CD4-positive, alpha-beta T cell (primary cell): ENCODE data around the gene CEP97. TPM values are rescaled to one million over a fixed set of nuclear protein-coding genes. Genes with fewer than 3 reads are reported as not detected.

Experiments used
- ATAC-seq: fragments of 200-7000 bp; cut with Tn5 transposase; one replicate; pipeline ENCODE4 v1.10.0; 2022; ENCODE audit warnings: mild to moderate bottlenecking; ENCODE audit not compliant: poor library complexity
- CTCF ChIA-PET: fragments of 350-600 bp; sonication (Branson Sonifier 250); formaldehyde crosslinking; loops from one replicate; lab custom pipeline; 2021; ENCODE audit warnings: antibody characterized with exemption, inconsistent platforms; lab: Charles Lee
- POLR2A ChIA-PET: fragments of 350-600 bp; sonication (Branson Sonifier 250); formaldehyde crosslinking; loops from one replicate; lab custom pipeline; 2021; ENCODE audit warnings: antibody characterized with exemption, inconsistent platforms; lab: Charles Lee
- DNase-seq, 14 experiments: peaks; one replicate each; pipeline ENCODE4 v3.0.0-alpha.2; 2013 to 2020; ENCODE audit warnings: mixed read lengths in 2 of 14
- H3K27ac ChIP-seq, 2 donors: one replicate each; pipeline versions ENCODE4 v1.5.1 to v1.7.0; 2013; ENCODE audit warnings: low read length in 2 of 2, low read depth in 1 of 2, mild to moderate bottlenecking in 1 of 2
- H3K27me3 ChIP-seq, 2 experiments: 1 replicate in 1 of 2; 2 replicates in 1 of 2; pipeline versions ENCODE4 v1.6.1 to v1.7.0; 2013; ENCODE audit warnings: low read length in 2 of 2, control low read depth in 1 of 2, mild to moderate bottlenecking in 1 of 2, moderate library complexity in 1 of 2; ENCODE audit not compliant: insufficient read depth in 2 of 2, control insufficient read depth in 1 of 2
- H3K36me3 ChIP-seq: one replicate; pipeline ENCODE4 v1.6.1; 2013; ENCODE audit warnings: low read length, control low read depth; ENCODE audit not compliant: insufficient read depth
- H3K4me1 ChIP-seq: one replicate; pipeline ENCODE4 v1.6.1; 2013; ENCODE audit warnings: low read length, control low read depth; ENCODE audit not compliant: insufficient read depth
- H3K4me3 ChIP-seq: one replicate; pipeline ENCODE4 v1.5.1; 2013; ENCODE audit warnings: mild to moderate bottlenecking, low read length, moderate library complexity
- H3K9me3 ChIP-seq, 2 experiments: 1 replicate in 1 of 2; 2 replicates in 1 of 2; pipeline versions ENCODE4 v1.6.1 to v1.7.0; 2013; ENCODE audit warnings: low read length in 2 of 2, mild to moderate bottlenecking in 2 of 2, control low read depth in 1 of 2, moderate library complexity in 1 of 2; ENCODE audit not compliant: control insufficient read depth in 1 of 2, insufficient read depth in 1 of 2
- H3K27ac Mint-ChIP-seq: one replicate; pipeline ENCODE4 v1.8.0; 2020; ENCODE audit warnings: mixed read lengths
- H3K27me3 Mint-ChIP-seq: one replicate; pipeline ENCODE4 v1.8.0; 2021; ENCODE audit warnings: mixed read lengths
- H3K36me3 Mint-ChIP-seq: one replicate; pipeline ENCODE4 v1.8.0; 2021; ENCODE audit warnings: low read depth, mixed read lengths
- H3K4me1 Mint-ChIP-seq: one replicate; pipeline ENCODE4 v1.8.0; 2021; ENCODE audit warnings: low read depth, mixed read lengths
- H3K4me3 Mint-ChIP-seq: one replicate; pipeline ENCODE4 v1.8.0; 2020; ENCODE audit warnings: mild to moderate bottlenecking, mixed read lengths
- H3K9me3 Mint-ChIP-seq: one replicate; pipeline ENCODE4 v1.8.0; 2020; ENCODE audit warnings: mixed read lengths
- intact Hi-C, 2 experiments: fragments of 100-400 bp; cut with DNase I in 1 of 2; cut with micrococcal nuclease in 1 of 2; formaldehyde crosslinking; loops; one replicate each; pipeline versions ENCODE4 v1.15.1 to v1.9.0; 2023 to 2025; cut with DNase I, micrococcal nuclease
- total RNA-seq, 174 experiments: library from RNA in 2 of 174; stranded (reverse) in 2 of 174; gene quantifications; one replicate each; pipeline ENCODE4 v1.2.3 and lab custom pipeline; 2021 to 2026
- TF ChIP-seq, protein P1 (sequence below): fragments of 200-600 bp; IDR thresholded peaks from one replicate; pipeline ENCODE4 v1.8.0; 2022; ENCODE audit warnings: antibody characterized with exemption, mild to moderate bottlenecking

CEP97 gene
- total RNA-seq, 2 experiments from 2014 or later = 6.3 to 6.6 TPM

DNA sequence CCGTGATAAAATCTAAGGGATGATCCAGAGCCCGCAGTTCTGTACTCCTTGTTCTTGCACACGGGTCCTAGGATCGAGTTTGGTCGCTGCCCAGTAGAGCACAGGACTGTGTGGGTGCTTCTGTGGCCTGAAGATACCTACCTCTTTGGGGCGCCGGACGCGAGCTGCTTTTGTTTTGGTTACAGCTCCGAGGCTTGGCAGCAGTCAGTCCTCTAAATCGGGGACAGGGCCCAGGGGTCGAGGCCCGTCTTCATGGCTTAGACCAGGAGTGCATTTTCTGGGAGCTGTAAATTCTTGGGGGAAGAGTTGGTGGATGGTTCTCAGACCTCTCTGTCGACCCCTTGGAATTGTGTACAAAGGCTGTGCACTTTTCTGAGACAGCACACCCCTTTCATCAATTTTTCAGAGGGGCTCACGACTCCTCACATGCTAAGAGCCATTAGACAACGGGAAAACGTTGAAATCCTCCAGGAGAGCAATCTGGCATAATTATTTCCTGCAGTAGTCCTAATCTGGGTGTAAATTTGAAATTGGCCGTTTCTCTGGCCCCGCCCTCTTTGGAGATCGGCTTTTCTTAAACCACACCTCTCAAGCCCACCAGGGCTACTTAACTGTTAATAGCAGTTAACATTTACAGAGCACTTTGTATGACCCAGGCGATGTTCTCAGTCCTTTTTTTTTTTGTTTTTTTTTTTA is 928 bp downstream of the CEP97 start:
- Mint-ChIP-seq H3K4me3 (peak overlapping the region; percentile 97), H3K27ac (peak overlapping the region; percentile 89)
- POLR2A ChIA-PET = interaction anchor here (0.5 to 2.8 kb wide), 20 partner anchors 7 to 212 kb away, joined by 3 to 51 read pairs (median 6); partner anchors contain the start of genes NFKBIZ, NXPE3, PCNP and RPL24

GRCh38 chr3:101725890-101726275 is 1.5 kb downstream of the CEP97 start:
- Mint-ChIP-seq H3K9me3 (no peaks in the 10 kb centered on the region), H3K27ac (peak overlapping the region; percentile 89), H3K36me3 (peaks cover 56% of the 10 kb centered on the region), H3K4me3 (peak overlapping the region; percentile 97), H3K4me1 (peaks cover 38% of the 10 kb centered on the region), H3K27me3 (no peaks in the 10 kb centered on the region)
- Histone ChIP-seq H3K4me3 (peak overlapping the region; percentile 99), H3K36me3 (peaks cover 27% of the 10 kb centered on the region), H3K27ac (no peak overlapping the region), H3K9me3 (no peaks in the 10 kb centered on the region), H3K27me3 (no peaks in the 10 kb centered on the region), H3K4me1 (peaks cover 38% of the 10 kb centered on the region)
- CTCF ChIA-PET = no interaction called here
- POLR2A ChIA-PET = interaction anchor here (0.5 to 2.8 kb wide), 4 partner anchors 39 to 79 kb away, joined by 4 to 51 read pairs (median 19); partner anchors contain the start of genes NXPE3, RPL24 and ZBTB11
- no peak for ATAC-seq
- no peak for DNase-seq
- TF ChIP-seq, protein P1, sequence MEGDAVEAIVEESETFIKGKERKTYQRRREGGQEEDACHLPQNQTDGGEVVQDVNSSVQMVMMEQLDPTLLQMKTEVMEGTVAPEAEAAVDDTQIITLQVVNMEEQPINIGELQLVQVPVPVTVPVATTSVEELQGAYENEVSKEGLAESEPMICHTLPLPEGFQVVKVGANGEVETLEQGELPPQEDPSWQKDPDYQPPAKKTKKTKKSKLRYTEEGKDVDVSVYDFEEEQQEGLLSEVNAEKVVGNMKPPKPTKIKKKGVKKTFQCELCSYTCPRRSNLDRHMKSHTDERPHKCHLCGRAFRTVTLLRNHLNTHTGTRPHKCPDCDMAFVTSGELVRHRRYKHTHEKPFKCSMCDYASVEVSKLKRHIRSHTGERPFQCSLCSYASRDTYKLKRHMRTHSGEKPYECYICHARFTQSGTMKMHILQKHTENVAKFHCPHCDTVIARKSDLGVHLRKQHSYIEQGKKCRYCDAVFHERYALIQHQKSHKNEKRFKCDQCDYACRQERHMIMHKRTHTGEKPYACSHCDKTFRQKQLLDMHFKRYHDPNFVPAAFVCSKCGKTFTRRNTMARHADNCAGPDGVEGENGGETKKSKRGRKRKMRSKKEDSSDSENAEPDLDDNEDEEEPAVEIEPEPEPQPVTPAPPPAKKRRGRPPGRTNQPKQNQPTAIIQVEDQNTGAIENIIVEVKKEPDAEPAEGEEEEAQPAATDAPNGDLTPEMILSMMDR = no peak
- intact Hi-C loops = loop anchor here (2.0 to 5.0 kb wide), 4 partner anchors 31 to 1329 kb away; partner anchors contain the start of genes NXPE3 (in 1 of the 2) and ZBTB11 (in 1 of the 2)

More for the DNA sequence above, 928 bp downstream of the CEP97 start:
- peak in 13 of 14 experiments; percentile 8 to 55 (median 23) for DNase-seq
- peak; percentile 11 for ATAC-seq
- Histone ChIP-seq H3K36me3 (peaks cover 26% of the 10 kb centered on the region), H3K27ac (peak overlapping the region; percentile 75 to 81), H3K4me3 (peak overlapping the region; percentile 99), H3K4me1 (peaks cover 41% of the 10 kb centered on the region), H3K9me3 (no peaks in the 10 kb centered on the region), H3K27me3 (no peaks in the 10 kb centered on the region)
- CTCF ChIA-PET = interaction anchor here (0.7 to 1.4 kb wide), 3 partner anchors 49 to 84 kb away, joined by 3 to 6 read pairs (median 3); partner anchors contain the start of gene ZBTB11
- intact Hi-C loops = loop anchor here (2.0 to 5.0 kb wide), 4 partner anchors 31 to 1328 kb away; partner anchors contain the start of genes NXPE3 (in 1 of the 2) and ZBTB11 (in 1 of the 2)
- no peaks in the 10 kb centered on the region for H3K9me3 Mint-ChIP-seq
- peaks cover 50% of the 10 kb centered on the region for H3K36me3 Mint-ChIP-seq
- no peaks in the 10 kb centered on the region for H3K27me3 Mint-ChIP-seq
- peaks cover 42% of the 10 kb centered on the region for H3K4me1 Mint-ChIP-seq
- TF ChIP-seq, protein P1 = no peak

DNA sequence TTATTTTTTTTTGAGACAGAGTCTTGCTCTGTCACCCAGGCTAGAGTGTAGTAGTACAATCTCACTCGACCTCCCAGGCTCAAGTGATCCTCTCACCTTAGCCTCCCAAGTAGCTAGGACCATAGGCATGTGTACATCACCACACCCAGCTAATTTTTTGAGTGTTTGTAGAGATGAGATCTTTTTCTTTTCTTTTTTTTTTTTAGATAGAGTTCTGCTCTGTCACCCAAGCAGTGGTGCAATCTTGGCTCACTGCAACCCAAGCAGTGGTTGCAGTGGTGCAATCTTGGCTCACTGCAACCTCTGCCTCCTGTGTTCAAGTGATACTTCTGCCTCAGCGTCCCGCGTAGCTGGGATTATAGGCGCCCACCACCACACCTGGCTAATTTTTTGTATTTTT is 5.2 kb downstream of the CEP97 start:
- H3K4me3 Mint-ChIP-seq = no peak overlapping the region
- peaks cover 85% of the 10 kb centered on the region for H3K36me3 Mint-ChIP-seq

More for the DNA sequence above, 5.2 kb downstream of the CEP97 start:
- ChIA-PET CTCF (interaction anchor here (0.7 to 0.9 kb wide), 2 partner anchors 72 to 1838 kb away, joined by 3 to 4 read pairs; no protein-coding TSS in a partner anchor), POLR2A (no interaction called here)
- H3K27ac Mint-ChIP-seq = no peak overlapping the region
- peaks cover 10% of the 10 kb centered on the region for H3K4me1 Mint-ChIP-seq
- no peaks in the 10 kb centered on the region for H3K9me3 Mint-ChIP-seq
- H3K9me3 ChIP-seq = no peaks in the 10 kb centered on the region
- H3K4me3 ChIP-seq = no peak overlapping the region
- peaks cover 60% of the 10 kb centered on the region for H3K36me3 ChIP-seq
- ATAC-seq (no peak), DNase-seq (no peak)
- peaks cover 11% of the 10 kb centered on the region for H3K4me1 ChIP-seq
- H3K27me3 Mint-ChIP-seq = no peaks in the 10 kb centered on the region
- H3K27ac ChIP-seq = no peak overlapping the region
- intact Hi-C loops = loop anchor here (5.0 kb wide), 2 partner anchors 52 to 1332 kb away; partner anchors contain the start of gene ZBTB11 (in 1 of the 2)
- TF ChIP-seq, protein P1 = no peak
- no peaks in the 10 kb centered on the region for H3K27me3 ChIP-seq
